OCI-LY1 (cell line): Measurements from ENCODE around the gene DLG5.

Experiments used
- H2AFZ ChIP-seq: fragments of 200-600 bp; sonication (generic), shearing (Covaris generic); 2 replicates; pipeline ENCODE4 v1.6.0; 2014; ENCODE audit warnings: antibody characterized with exemption, mild to moderate bottlenecking, low read length
- H3F3A ChIP-seq: fragments of 200-600 bp; sonication (generic), shearing (Covaris generic); 2 replicates; pipeline ENCODE4 v1.6.0; 2014; ENCODE audit warnings: mild to moderate bottlenecking, antibody characterized with exemption, low read length, moderate library complexity; ENCODE audit not compliant: insufficient read depth
- H3K27ac ChIP-seq: fragments of 200-600 bp; sonication (generic); 2 replicates; pipeline ENCODE4 v1.5.1; 2014; ENCODE audit warnings: low read length, mixed run types, mild to moderate bottlenecking, low read depth; ENCODE audit not compliant: poor library complexity, severe bottlenecking
- H3K27me3 ChIP-seq: fragments of 200-600 bp; sonication (generic); 2 replicates; pipeline ENCODE4 v1.6.0; 2014; ENCODE audit warnings: antibody characterized with exemption, mild to moderate bottlenecking, low read length, moderate library complexity; ENCODE audit not compliant: insufficient read depth
- H3K36me3 ChIP-seq: fragments of 200-600 bp; sonication (generic); 2 replicates; pipeline ENCODE4 v1.6.1; 2014; ENCODE audit warnings: mild to moderate bottlenecking, antibody characterized with exemption, low read length, moderate library complexity, mixed read lengths; ENCODE audit not compliant: insufficient read depth
- H3K4me1 ChIP-seq: fragments of 200-600 bp; sonication (generic); 2 replicates; pipeline ENCODE4 v1.5.1; 2014; ENCODE audit warnings: mild to moderate bottlenecking, low read length, moderate library complexity; ENCODE audit not compliant: insufficient read depth, severe bottlenecking
- H3K4me2 ChIP-seq: fragments of 200-600 bp; sonication (generic), shearing (Covaris generic); 2 replicates; pipeline ENCODE4 v1.6.1; 2014; ENCODE audit warnings: low read length
- H3K4me3 ChIP-seq: fragments of 200-600 bp; sonication (generic); 2 replicates; pipeline ENCODE4 v1.5.1; 2014; ENCODE audit warnings: low read length, low read depth, mild to moderate bottlenecking, mixed read lengths; ENCODE audit not compliant: poor library complexity, severe bottlenecking
- H3K79me2 ChIP-seq: fragments of 200-600 bp; shearing (Covaris generic); 2 replicates; pipeline ENCODE4 v1.6.1; 2016; ENCODE audit warnings: mixed run types, low read length, mixed read lengths; ENCODE audit not compliant: insufficient read depth
- H3K9ac ChIP-seq: fragments of 200-600 bp; sonication (generic), shearing (Covaris generic); 2 replicates; pipeline ENCODE4 v1.6.1; 2014; ENCODE audit warnings: mild to moderate bottlenecking, low read length, mixed read lengths
- H3K9me2 ChIP-seq: fragments of 200-600 bp; sonication (generic), shearing (Covaris generic); 2 replicates; pipeline ENCODE4 v1.6.1; 2014; ENCODE audit warnings: low read depth, mild to moderate bottlenecking, low read length, mixed read lengths
- H3K9me3 ChIP-seq: fragments of 200-600 bp; shearing (Covaris generic); 2 replicates; pipeline ENCODE4 v1.6.1; 2014; ENCODE audit warnings: low read length, mixed read lengths
- H4K20me1 ChIP-seq: fragments of 200-600 bp; sonication (generic), shearing (Covaris generic); 2 replicates; pipeline ENCODE4 v1.6.0; 2016; ENCODE audit warnings: mild to moderate bottlenecking, low read length; ENCODE audit not compliant: insufficient read depth
- EZH2 ChIP-seq: fragments of 200-600 bp; sonication (generic), shearing (Covaris generic); IDR thresholded peaks from 2 replicates; pipeline ENCODE4 v1.8.0; 2017; ENCODE audit warnings: borderline replicate concordance, mixed run types, mild to moderate bottlenecking, antibody characterized with exemption, low read length, moderate library complexity, mixed read lengths
- TF ChIP-seq, protein P1 (sequence below): fragments of 200-600 bp; sonication (generic), shearing (Covaris generic); IDR thresholded peaks from 2 replicates; pipeline ENCODE4 v1.5.1; 2017; ENCODE audit warnings: mild to moderate bottlenecking, antibody characterized with exemption, low read length, moderate library complexity, mixed read lengths

The DLG5 gene

DNA sequence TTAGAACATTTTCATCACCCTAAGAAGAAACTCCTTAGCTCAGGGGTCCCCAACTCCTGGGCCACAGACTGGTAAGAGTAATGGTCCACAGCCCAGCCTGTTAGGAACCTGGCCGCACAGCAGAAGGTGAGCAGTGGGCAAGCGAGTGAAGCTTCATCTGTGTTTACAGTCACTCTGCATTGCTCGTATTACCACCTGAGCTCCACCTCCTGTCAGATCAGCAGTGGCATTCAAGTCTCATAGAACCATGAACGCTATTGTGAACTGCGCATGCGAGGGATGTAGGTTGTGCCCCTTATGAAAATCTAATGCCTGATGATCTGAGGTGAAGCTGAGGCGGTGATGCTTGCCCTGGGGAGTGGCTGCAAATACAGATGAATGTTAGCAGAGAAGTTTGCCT is 37.3 kb upstream of the DLG5 start:
- no peak overlapping the region for H3K4me3 ChIP-seq
- H3K9ac ChIP-seq = no peak overlapping the region
- no peak overlapping the region for H2AFZ ChIP-seq
- H3F3A ChIP-seq = no peaks in the 10 kb centered on the region
- TF ChIP-seq, protein P1, sequence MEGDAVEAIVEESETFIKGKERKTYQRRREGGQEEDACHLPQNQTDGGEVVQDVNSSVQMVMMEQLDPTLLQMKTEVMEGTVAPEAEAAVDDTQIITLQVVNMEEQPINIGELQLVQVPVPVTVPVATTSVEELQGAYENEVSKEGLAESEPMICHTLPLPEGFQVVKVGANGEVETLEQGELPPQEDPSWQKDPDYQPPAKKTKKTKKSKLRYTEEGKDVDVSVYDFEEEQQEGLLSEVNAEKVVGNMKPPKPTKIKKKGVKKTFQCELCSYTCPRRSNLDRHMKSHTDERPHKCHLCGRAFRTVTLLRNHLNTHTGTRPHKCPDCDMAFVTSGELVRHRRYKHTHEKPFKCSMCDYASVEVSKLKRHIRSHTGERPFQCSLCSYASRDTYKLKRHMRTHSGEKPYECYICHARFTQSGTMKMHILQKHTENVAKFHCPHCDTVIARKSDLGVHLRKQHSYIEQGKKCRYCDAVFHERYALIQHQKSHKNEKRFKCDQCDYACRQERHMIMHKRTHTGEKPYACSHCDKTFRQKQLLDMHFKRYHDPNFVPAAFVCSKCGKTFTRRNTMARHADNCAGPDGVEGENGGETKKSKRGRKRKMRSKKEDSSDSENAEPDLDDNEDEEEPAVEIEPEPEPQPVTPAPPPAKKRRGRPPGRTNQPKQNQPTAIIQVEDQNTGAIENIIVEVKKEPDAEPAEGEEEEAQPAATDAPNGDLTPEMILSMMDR = no peak
- no peak for TF ChIP-seq EZH2
- no peak overlapping the region for H3K4me2 ChIP-seq
- no peak overlapping the region for H3K27ac ChIP-seq
- no peaks in the 10 kb centered on the region for H3K36me3 ChIP-seq
- H3K79me2 ChIP-seq = no peaks in the 10 kb centered on the region
- no peaks in the 10 kb centered on the region for H3K9me3 ChIP-seq
- H3K27me3 ChIP-seq = no peaks in the 10 kb centered on the region; the same call in 1 of the 2 replicates
- no peaks in the 10 kb centered on the region for H3K4me1 ChIP-seq
- H4K20me1 ChIP-seq = no peaks in the 10 kb centered on the region
- H3K9me2 ChIP-seq = no peaks in the 10 kb centered on the region

DNA sequence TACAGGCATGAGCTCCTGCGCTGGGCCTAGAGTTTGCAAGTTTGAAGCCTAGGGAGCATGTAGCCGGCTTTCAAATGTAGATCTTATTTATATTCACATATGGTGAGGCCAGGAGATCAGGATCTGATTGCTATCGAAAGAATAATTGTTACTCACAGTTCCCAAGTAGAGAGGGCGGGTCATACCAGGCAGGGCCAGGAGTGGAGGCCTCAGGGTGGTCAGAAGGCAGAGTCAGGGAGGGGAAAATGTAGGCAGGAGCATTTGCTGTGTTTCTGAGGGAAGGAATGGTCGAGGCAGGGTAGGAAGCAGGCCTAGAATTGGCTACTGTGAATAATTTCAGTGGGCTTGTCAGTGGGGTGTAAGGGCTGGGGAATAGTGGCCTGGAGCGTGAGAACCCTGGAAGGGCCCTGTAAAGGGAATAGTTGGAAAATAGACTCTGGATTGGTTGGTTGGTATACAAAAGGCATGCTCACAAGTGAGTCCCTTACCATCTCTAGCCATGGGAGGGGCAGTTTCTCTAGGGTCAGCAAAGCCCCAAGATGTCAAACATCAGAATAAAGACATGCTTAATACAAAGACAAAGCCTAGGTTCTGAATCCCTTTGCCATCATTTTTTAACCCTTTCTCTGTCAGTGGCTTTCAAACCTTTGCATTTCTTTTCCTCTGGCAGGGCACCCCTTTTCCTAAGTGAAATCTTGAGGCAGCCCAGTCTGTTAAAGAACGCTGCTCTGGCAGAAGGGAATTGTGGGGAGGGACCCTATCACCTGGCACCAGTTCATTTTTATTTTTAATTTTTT is 36.0 kb upstream of the DLG5 start:
- H3K9me2 ChIP-seq = no peaks in the 10 kb centered on the region
- H3K36me3 ChIP-seq = no peaks in the 10 kb centered on the region
- H3K4me3 ChIP-seq = no peak overlapping the region
- H3K4me2 ChIP-seq = no peak overlapping the region
- no peaks in the 10 kb centered on the region for H3K9me3 ChIP-seq
- no peaks in the 10 kb centered on the region for H4K20me1 ChIP-seq
- H3K79me2 ChIP-seq = no peaks in the 10 kb centered on the region
- no peak overlapping the region for H3K27ac ChIP-seq
- H3F3A ChIP-seq = no peaks in the 10 kb centered on the region
- no peaks in the 10 kb centered on the region for H3K4me1 ChIP-seq
- no peak overlapping the region for H3K9ac ChIP-seq
- TF ChIP-seq EZH2 = no peak
- TF ChIP-seq, protein P1 = no peak
- no peaks in the 10 kb centered on the region; the same call in 1 of the 2 replicates for H3K27me3 ChIP-seq
- H2AFZ ChIP-seq = no peak overlapping the region

DNA sequence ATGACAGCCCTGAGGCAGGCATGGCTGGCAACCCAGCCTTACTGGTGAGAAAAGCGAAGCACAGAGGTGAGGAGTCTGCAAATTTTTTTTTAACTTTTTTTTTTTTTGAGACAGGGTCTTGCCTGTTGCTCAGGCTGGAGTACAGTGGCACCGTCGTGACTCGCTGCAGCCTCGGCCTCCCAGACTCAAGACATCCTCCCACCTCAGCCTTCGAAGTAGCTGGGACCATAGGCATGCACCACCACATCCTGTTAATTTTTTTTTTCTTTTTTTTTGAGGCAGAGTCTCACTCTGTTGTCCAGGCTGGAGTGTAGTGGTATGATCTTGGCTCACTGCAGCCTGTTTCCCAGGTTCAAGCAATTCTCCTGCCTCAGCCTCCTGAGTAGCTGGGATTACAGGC is 35.1 kb upstream of the DLG5 start:
- Histone ChIP-seq H3K36me3 (no peaks in the 10 kb centered on the region), H4K20me1 (no peaks in the 10 kb centered on the region), H3K9me2 (no peaks in the 10 kb centered on the region), H3K27ac (no peak overlapping the region), H3K27me3 (no peaks in the 10 kb centered on the region; the same call in 1 of the 2 replicates), H3K4me1 (no peaks in the 10 kb centered on the region), H2AFZ (no peak overlapping the region), H3K9me3 (no peaks in the 10 kb centered on the region), H3K79me2 (no peaks in the 10 kb centered on the region), H3K4me3 (no peak overlapping the region), H3K4me2 (no peak overlapping the region), H3F3A (no peaks in the 10 kb centered on the region), H3K9ac (no peak overlapping the region)
- TF ChIP-seq, protein P1 = no peak
- TF ChIP-seq EZH2 = no peak
